Panc1 (cell line): Measurements from ENCODE around the gene VASH2.

Experiments
- CTCF ChIP-seq: fragments of 450-650 bp; IDR thresholded peaks from 2 replicates; pipeline ENCODE4 v1.5.1; 2017; ENCODE audit warnings: mild to moderate bottlenecking
- REST ChIP-seq, 2 experiments: IDR thresholded peaks; 2 replicates each; pipeline ENCODE4 v1.6.1; 2011 to 2012; ENCODE audit warnings: low read depth in 2 of 2, control low read depth in 1 of 2, low read length in 1 of 2, mild to moderate bottlenecking in 1 of 2, moderate library complexity in 1 of 2; ENCODE audit not compliant: insufficient read depth in 1 of 2
- TCF7L2 ChIP-seq: IDR thresholded peaks from 2 replicates; pipeline ENCODE4 v1.6.1; 2011; ENCODE audit warnings: mild to moderate bottlenecking, low read depth, low read length, inconsistent platforms

GRCh38 chr1:212955098-212955497 is 4.8 kb downstream of the VASH2 start:
- no peak for TF ChIP-seq REST (IDR thresholded peaks at IDR 0.05; ENCODE audit: insufficient read depth in 1 of 2, low read depth in 2 of 2, low read length in 1 of 2)
- TF ChIP-seq CTCF, result no peak
- TF ChIP-seq TCF7L2, result no peak
